DMS153 treated with DMSO at 0.1 percent for 48 hours (cell line): ENCODE results near the gene ARFRP1.

ENCODE experiments used
- DNase-seq: peaks from one replicate; lab custom pipeline; 2025; ENCODE audit not compliant: unreplicated experiment; lab: John Stamatoyannopoulos, UW

ARFRP1 gene

GRCh38 chr20:63744158-63744557, 36.4 kb upstream of the ARFRP1 start:
- no peak for DNase-seq

GRCh38 chr20:63743210-63743970, 35.6 kb upstream of the ARFRP1 start:
- DNase-seq: no peak

GRCh38 chr20:63742381-63743024, 34.7 kb upstream of the ARFRP1 start:
- no peak for DNase-seq

- DNase-seq: no peak
Observed at GRCh38 chr20:63741676-63742380, 34.1 kb upstream of the ARFRP1 start.

GRCh38 chr20:63741354-63741675, 33.5 kb upstream of the ARFRP1 start:
- DNase-seq: no peak

GRCh38 chr20:63740627-63741353, 33.0 kb upstream of the ARFRP1 start:
- DNase-seq: peak; percentile 64

- no peak for DNase-seq
Observed at GRCh38 chr20:63740070-63740626, 32.4 kb upstream of the ARFRP1 start.

GRCh38 chr20:63739130-63740069, 31.6 kb upstream of the ARFRP1 start, which contains the start of gene SLC2A4RG:
TSS of gene SLC2A4RG (plus strand) at chr20:63739776. CDS start at chr20:63739913, 137 bp downstream.
- DNase-seq: peak; percentile 33

GRCh38 chr20:63738687-63739129, 30.9 kb upstream of the ARFRP1 start:
- DNase-seq: no peak

GRCh38 chr20:63737945-63738686, 30.3 kb upstream of the ARFRP1 start:
- no peak for DNase-seq

GRCh38 chr20:63737695-63737944, 29.8 kb upstream of the ARFRP1 start:
- DNase-seq: no peak

- DNase-seq: no peak
Observed at GRCh38 chr20:63736893-63737694, 29.3 kb upstream of the ARFRP1 start.

GRCh38 chr20:63735859-63736718, 28.3 kb upstream of the ARFRP1 start, which contains the start of gene LIME1:
TSS of gene LIME1 (plus strand) at chr20:63736664. CDS start at chr20:63737550, 886 bp downstream.
- DNase-seq: no peak

GRCh38 chr20:63734946-63735858, 27.4 kb upstream of the ARFRP1 start:
- no peak for DNase-seq

- DNase-seq: no peak
Observed at GRCh38 chr20:63734111-63734945, 26.6 kb upstream of the ARFRP1 start.
